Hepatocyte (in vitro differentiated cells): ENCODE measurements around the gene TAS2R20.
"Not testable (repeated sequence)": the region's sequence is repeated elsewhere in the genome, so short reads cannot be mapped to it uniquely, and the experiment has no call there.

Source experiments
- CTCF ChIP-seq: fragments of 200-600 bp; sonication (generic); IDR thresholded peaks from 2 replicates; pipeline ENCODE4 v1.5.1; 2016; ENCODE audit warnings: antibody characterized with exemption, mild to moderate bottlenecking; ENCODE audit not compliant: poor library complexity
- EZH2 ChIP-seq: fragments of 200-600 bp; sonication (generic); IDR thresholded peaks from 2 replicates; pipeline ENCODE4 v1.6.1; 2016; ENCODE audit warnings: antibody characterized with exemption, mild to moderate bottlenecking, borderline replicate concordance
- EZH2phosphoT487 ChIP-seq: fragments of 200-600 bp; sonication (generic); IDR thresholded peaks from one replicate; pipeline ENCODE4 v1.6.1; 2018; ENCODE audit warnings: antibody characterized with exemption, mild to moderate bottlenecking, low read depth, moderate library complexity; ENCODE audit not compliant: unreplicated experiment, severe bottlenecking

GRCh38 chr12:11041366-11041765 is 43.3 kb upstream of the TAS2R20 start:
- TF ChIP-seq CTCF, EZH2, EZH2phosphoT487: not testable (repeated sequence)
